HepG2 (cell line): ENCODE measurements around the gene SNX4. TPM values are rescaled to one million over a fixed set of nuclear protein-coding genes. Genes with fewer than 3 reads are reported as not detected.

Source experiments
- ATAC-seq: fragments of 200-7000 bp; cut with Tn5 transposase; 3 replicates; pipeline ENCODE4 v1.9.1; 2020; ENCODE audit warnings: mild to moderate bottlenecking, moderate library complexity
- BruUV-seq: library from RNA; stranded (reverse); fragments of 400-500 nt; replicated peaks from 2 replicates; lab custom pipeline; 2021; lab: Mats Ljungman, UMichigan
- CTCF ChIA-PET: fragments of 300-600 bp; formaldehyde crosslinking; extraction: SDS; loops from one replicate; lab custom pipeline; 2021; ENCODE audit warnings: low total read pairs, inconsistent platforms, low intra/inter-chr PET ratio; lab: Yijun Ruan, JAX
- POLR2A ChIA-PET: fragments of 350-600 bp; sonication (Branson Sonifier 250); formaldehyde crosslinking; loops from one replicate; lab custom pipeline; 2020; ENCODE audit warnings: antibody characterized with exemption, inconsistent platforms; lab: Yijun Ruan, JAX
- DNase-seq: peaks from one replicate; pipeline ENCODE4 v3.0.0-alpha.2; 2015; ENCODE audit warnings: low spot score
- FAIRE-seq: peaks from 3 replicates; lab custom pipeline; 2011; peaks lifted over from hg19 to GRCh38; lab: Jason Lieb, UNC
- H2AFZ ChIP-seq: one replicate; pipeline ENCODE4 v1.6.1; 2011; ENCODE audit warnings: low read length, inconsistent platforms
- H3K27ac ChIP-seq: fragments of 300-600 bp; 3 replicates; pipeline ENCODE4 v1.8.0; 2011; ENCODE audit warnings: mixed run types, mild to moderate bottlenecking, mixed read lengths, low read length, inconsistent platforms; ENCODE audit not compliant: insufficient read depth; ENCODE audit errors: extremely low read length
- H3K27me3 ChIP-seq, 2 experiments: fragments of 200-600 bp in 1 of 2; 2 replicates in 1 of 2; 3 replicates in 1 of 2; pipeline versions ENCODE4 v1.6.0 to v1.8.0; 2011; ENCODE audit warnings: low read length in 2 of 2, mild to moderate bottlenecking in 2 of 2, moderate library complexity in 2 of 2, inconsistent platforms in 1 of 2; ENCODE audit not compliant: insufficient read depth in 2 of 2, control insufficient read depth in 1 of 2
- H3K36me3 ChIP-seq, 2 experiments: fragments of 200-600 bp in 1 of 2; replicated peaks in 1 of 2; 2 replicates in 1 of 2; 3 replicates in 1 of 2; pipeline versions ENCODE4 v1.5.1 to v1.8.0; 2011; ENCODE audit warnings: low read length in 2 of 2, inconsistent platforms in 1 of 2; ENCODE audit not compliant: insufficient read depth in 2 of 2, control insufficient read depth in 1 of 2
- H3K4me1 ChIP-seq: 2 replicates; pipeline ENCODE4 v1.5.1; 2012; ENCODE audit warnings: low read length, inconsistent platforms; ENCODE audit not compliant: insufficient read depth
- H3K4me2 ChIP-seq: 2 replicates; pipeline ENCODE4 v1.6.0; 2011; ENCODE audit warnings: low read depth, low read length, inconsistent platforms
- H3K4me3 ChIP-seq, 3 experiments: fragments of 200-600 bp in 1 of 3; sonication (generic), shearing (Covaris generic) in 1 of 3; replicated peaks in 1 of 3; 2 replicates each; pipeline ENCODE4 v1.5.1; 2011 to 2016; ENCODE audit warnings: low read length in 3 of 3, inconsistent platforms in 2 of 3, low read depth in 2 of 3, mild to moderate bottlenecking in 2 of 3, control low read depth in 1 of 3, mixed read lengths in 1 of 3; ENCODE audit not compliant: insufficient read depth in 1 of 3
- H3K79me2 ChIP-seq: one replicate; pipeline ENCODE4 v1.6.1; 2011; ENCODE audit warnings: low read length, inconsistent platforms; ENCODE audit not compliant: insufficient read depth
- H3K9ac ChIP-seq: 2 replicates; pipeline ENCODE4 v1.6.0; 2011; ENCODE audit warnings: mild to moderate bottlenecking, low read depth, low read length, inconsistent platforms; ENCODE audit not compliant: insufficient read depth
- H3K9me3 ChIP-seq: 2 replicates; pipeline ENCODE4 v1.5.1; 2012; ENCODE audit warnings: mild to moderate bottlenecking, low read length
- H4K20me1 ChIP-seq: 2 replicates; pipeline ENCODE4 v1.6.0; 2011; ENCODE audit warnings: inconsistent platforms, mild to moderate bottlenecking, low read length, moderate library complexity; ENCODE audit not compliant: insufficient read depth
- BCL3 ChIP-seq: sonication (generic); formaldehyde crosslinking; IDR thresholded peaks from 2 replicates; pipeline ENCODE4 v1.5.1; 2020; ENCODE audit warnings: mild to moderate bottlenecking, missing genetic modification reagents, moderate library complexity
- PAXIP1 ChIP-seq: sonication (generic); formaldehyde crosslinking; conservative IDR thresholded peaks from 2 replicates; pipeline ENCODE4 v1.4.0; 2020; ENCODE audit warnings: mild to moderate bottlenecking, missing genetic modification reagents, moderate library complexity
- PLRG1 ChIP-seq: fragments of 450-650 bp; conservative IDR thresholded peaks from 2 replicates; pipeline ENCODE4 v1.6.1; 2016
- SMAD3 ChIP-seq: sonication (generic); formaldehyde crosslinking; IDR thresholded peaks from 2 replicates; pipeline ENCODE4 v1.4.0; 2020; ENCODE audit warnings: missing genetic modification reagents
- TSC22D2 ChIP-seq: sonication (generic); formaldehyde crosslinking; IDR thresholded peaks from 2 replicates; pipeline ENCODE4 v1.5.1; 2020; ENCODE audit warnings: missing genetic modification reagents, mild to moderate bottlenecking, borderline replicate concordance
- ZBTB42 ChIP-seq: sonication (generic); formaldehyde crosslinking; IDR thresholded peaks from 2 replicates; pipeline ENCODE4 v1.5.0; 2020; ENCODE audit warnings: mild to moderate bottlenecking, missing genetic modification reagents
- ZC3H4 ChIP-seq: sonication (generic); formaldehyde crosslinking; IDR thresholded peaks from 2 replicates; pipeline ENCODE4 v1.4.0; 2020; ENCODE audit warnings: missing genetic modification reagents, borderline replicate concordance
- ZNF253 ChIP-seq: sonication (generic); formaldehyde crosslinking; IDR thresholded peaks from 2 replicates; pipeline ENCODE4 v1.8.0; 2022; ENCODE audit warnings: mild to moderate bottlenecking, missing genetic modification reagents, borderline replicate concordance
- WGBS: methylation state at CpG from one replicate; pipeline ENCODE4 v1.1.6; 2017; ENCODE audit warnings: low lambda C conversion rate; 5-methylcytosine and 5-hydroxymethylcytosine counted together
- in situ Hi-C: cut with HindIII; loops from 2 replicates; pipeline ENCODE4 v1.10.0; 2017; ENCODE audit warnings: low pct_unique_long_range_greater_than_20kb; ENCODE audit not compliant: extremely low pct_ligation_motif_present
- intact Hi-C: fragments of 100-400 bp; cut with micrococcal nuclease; formaldehyde crosslinking; loops from one replicate; pipeline ENCODE4 v1.10.0; 2022; ENCODE audit not compliant: unreplicated experiment
- polyA plus RNA-seq, 8 experiments: library from polyadenylated mRNA; depleted of rRNA in 3 of 8; stranded (reverse) in 7 of 8; unstranded in 1 of 8; fragments of >200 nt; fragmentation: Illumina TruSeq in 4 of 8; extraction: Trizol in 4 of 8; gene quantifications; 2 replicates each; pipeline versions ENCODE4 v1.2.1 to v1.2.3, GENCODE V29; 2011 to 2016; ENCODE audit warnings: low read depth in 4 of 8, missing spikeins in 1 of 8, mixed read lengths in 1 of 8; ENCODE audit not compliant: insufficient read depth in 1 of 8
- total RNA-seq, 5 experiments: library from RNA; depleted of rRNA; stranded (reverse); fragments of >200 nt; fragmentation: Illumina TruSeq; extraction: Trizol; gene quantifications; 2 replicates each; pipeline ENCODE4 v1.2.3, GENCODE V29; 2016; ENCODE audit warnings: low read depth in 1 of 5
- TF ChIP-seq, protein P1 (sequence below): sonication (generic); formaldehyde crosslinking; IDR thresholded peaks from 2 replicates; pipeline ENCODE4 v1.9.0; 2021; ENCODE audit warnings: mild to moderate bottlenecking, missing genetic modification reagents
- TF ChIP-seq, protein P2 (sequence below): IDR thresholded peaks from 2 replicates; pipeline ENCODE4 v1.6.1; 2016; ENCODE audit warnings: missing biosample characterization, missing genetic modification reagents, low read depth

Gene SNX4
- total and polyA plus RNA-seq, 2 of the 13 experiments (the other 11 are each of a cell fraction or from before 2014, with no cell fraction given), result 18.1 to 73.6 TPM

GRCh38 chr3:125528920-125529319, 8.9 kb upstream of the SNX4 start (continued):
- TF ChIP-seq, protein P1, sequence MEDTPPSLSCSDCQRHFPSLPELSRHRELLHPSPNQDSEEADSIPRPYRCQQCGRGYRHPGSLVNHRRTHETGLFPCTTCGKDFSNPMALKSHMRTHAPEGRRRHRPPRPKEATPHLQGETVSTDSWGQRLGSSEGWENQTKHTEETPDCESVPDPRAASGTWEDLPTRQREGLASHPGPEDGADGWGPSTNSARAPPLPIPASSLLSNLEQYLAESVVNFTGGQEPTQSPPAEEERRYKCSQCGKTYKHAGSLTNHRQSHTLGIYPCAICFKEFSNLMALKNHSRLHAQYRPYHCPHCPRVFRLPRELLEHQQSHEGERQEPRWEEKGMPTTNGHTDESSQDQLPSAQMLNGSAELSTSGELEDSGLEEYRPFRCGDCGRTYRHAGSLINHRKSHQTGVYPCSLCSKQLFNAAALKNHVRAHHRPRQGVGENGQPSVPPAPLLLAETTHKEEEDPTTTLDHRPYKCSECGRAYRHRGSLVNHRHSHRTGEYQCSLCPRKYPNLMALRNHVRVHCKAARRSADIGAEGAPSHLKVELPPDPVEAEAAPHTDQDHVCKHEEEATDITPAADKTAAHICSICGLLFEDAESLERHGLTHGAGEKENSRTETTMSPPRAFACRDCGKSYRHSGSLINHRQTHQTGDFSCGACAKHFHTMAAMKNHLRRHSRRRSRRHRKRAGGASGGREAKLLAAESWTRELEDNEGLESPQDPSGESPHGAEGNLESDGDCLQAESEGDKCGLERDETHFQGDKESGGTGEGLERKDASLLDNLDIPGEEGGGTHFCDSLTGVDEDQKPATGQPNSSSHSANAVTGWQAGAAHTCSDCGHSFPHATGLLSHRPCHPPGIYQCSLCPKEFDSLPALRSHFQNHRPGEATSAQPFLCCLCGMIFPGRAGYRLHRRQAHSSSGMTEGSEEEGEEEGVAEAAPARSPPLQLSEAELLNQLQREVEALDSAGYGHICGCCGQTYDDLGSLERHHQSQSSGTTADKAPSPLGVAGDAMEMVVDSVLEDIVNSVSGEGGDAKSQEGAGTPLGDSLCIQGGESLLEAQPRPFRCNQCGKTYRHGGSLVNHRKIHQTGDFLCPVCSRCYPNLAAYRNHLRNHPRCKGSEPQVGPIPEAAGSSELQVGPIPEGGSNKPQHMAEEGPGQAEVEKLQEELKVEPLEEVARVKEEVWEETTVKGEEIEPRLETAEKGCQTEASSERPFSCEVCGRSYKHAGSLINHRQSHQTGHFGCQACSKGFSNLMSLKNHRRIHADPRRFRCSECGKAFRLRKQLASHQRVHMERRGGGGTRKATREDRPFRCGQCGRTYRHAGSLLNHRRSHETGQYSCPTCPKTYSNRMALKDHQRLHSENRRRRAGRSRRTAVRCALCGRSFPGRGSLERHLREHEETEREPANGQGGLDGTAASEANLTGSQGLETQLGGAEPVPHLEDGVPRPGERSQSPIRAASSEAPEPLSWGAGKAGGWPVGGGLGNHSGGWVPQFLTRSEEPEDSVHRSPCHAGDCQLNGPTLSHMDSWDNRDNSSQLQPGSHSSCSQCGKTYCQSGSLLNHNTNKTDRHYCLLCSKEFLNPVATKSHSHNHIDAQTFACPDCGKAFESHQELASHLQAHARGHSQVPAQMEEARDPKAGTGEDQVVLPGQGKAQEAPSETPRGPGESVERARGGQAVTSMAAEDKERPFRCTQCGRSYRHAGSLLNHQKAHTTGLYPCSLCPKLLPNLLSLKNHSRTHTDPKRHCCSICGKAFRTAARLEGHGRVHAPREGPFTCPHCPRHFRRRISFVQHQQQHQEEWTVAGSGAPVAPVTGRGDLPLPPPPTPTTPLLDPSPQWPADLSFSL (CRISPR knock-in tag), result no peak
- TF ChIP-seq, protein P2, sequence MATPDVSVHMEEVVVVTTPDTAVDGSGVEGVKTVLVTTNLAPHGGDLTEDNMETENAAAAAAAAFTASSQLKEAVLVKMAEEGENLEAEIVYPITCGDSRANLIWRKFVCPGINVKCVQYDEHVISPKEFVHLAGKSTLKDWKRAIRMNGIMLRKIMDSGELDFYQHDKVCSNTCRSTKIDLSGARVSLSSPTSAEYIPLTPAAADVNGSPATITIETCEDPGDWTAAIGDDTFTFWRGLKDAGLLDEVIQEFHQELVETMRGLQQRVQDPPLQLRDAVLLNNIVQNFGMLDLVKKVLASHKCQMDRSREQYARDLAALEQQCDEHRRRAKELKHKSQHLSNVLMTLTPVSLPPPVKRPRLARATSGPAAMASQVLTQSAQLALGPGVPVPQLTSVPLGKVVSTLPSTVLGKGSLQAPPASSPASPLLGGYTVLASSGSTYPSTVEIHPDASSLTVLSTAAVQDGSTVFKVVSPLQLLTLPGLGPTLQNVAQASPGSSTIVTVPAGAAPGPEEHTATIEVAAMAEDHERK, result no peak
- TF ChIP-seq, all 625 proteins: peak for 2

DNA sequence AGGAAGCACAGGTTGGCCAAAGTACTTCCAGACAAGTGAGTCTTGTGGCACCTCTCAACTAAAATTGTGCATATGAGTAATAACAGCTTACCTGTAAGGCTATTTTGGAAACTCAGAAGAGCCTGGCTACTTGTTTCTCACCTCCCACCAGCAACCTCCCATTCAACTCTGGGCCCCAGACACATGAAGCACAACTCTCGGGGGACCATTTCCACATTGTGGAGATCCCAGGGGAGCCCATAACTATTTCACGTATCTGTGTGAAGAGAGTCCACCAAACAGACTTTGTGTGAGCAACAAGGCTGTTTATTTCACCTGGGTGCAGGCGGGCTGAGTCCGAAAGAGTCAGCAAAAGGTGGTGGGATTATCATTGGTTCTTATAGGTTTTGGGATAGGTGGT, 5.2 kb upstream of the SNX4 start:
- intact Hi-C loops, result no loop called here
- 94% methylated on average over 4 of the region's 4 CpGs for WGBS
- POLR2A ChIA-PET, result no interaction called here
- no peaks in the 10 kb centered on the region for H3K79me2 ChIP-seq
- no peak overlapping the region for H3K9ac ChIP-seq
- no peak for DNase-seq
- H3K4me3 ChIP-seq, result no peak overlapping the region
- H3K4me1 ChIP-seq, result peaks cover 6% of the 10 kb centered on the region; the same call in 1 of the 2 replicates
- CTCF ChIA-PET, result no interaction called here
- H2AFZ ChIP-seq, result no peak overlapping the region
- H3K9me3 ChIP-seq, result no peaks in the 10 kb centered on the region
- in situ Hi-C loops, result no loop called here
- H3K27ac ChIP-seq, result no peak overlapping the region
- H3K27me3 ChIP-seq, result no peaks in the 10 kb centered on the region; a peak in 1 of 5 replicates
- no peak overlapping the region for H3K4me2 ChIP-seq
- no TSS peak for BruUV-seq
- FAIRE-seq, result no peak
- ATAC-seq, result no peak
- no peaks in the 10 kb centered on the region for H4K20me1 ChIP-seq
- peaks cover 2 to 6% of the 10 kb centered on the region in 2 experiments; a peak in 3 of 5 replicates for H3K36me3 ChIP-seq
- TF ChIP-seq PLRG1, result no peak
- no peak for TF ChIP-seq ZBTB42
- TF ChIP-seq BCL3 (CRISPR knock-in tag), result no peak
- TF ChIP-seq ZNF253 (CRISPR knock-in tag), result no peak
- no peak for TF ChIP-seq TSC22D2 (CRISPR knock-in tag)
- TF ChIP-seq PAXIP1 (CRISPR knock-in tag), result no peak
- TF ChIP-seq ZC3H4 (CRISPR knock-in tag), result no peak
- no peak for TF ChIP-seq SMAD3
